PC-9 (cell line): Measurements from ENCODE around the gene SP2. TPM values are rescaled to one million over a fixed set of nuclear protein-coding genes. Genes with fewer than 3 reads are reported as not detected.
A peak's percentile ranks its signal among the peaks of the same experiment; 100 is the strongest.

Experiments used
- BruUV-seq: library from RNA; stranded (reverse); fragments of 400-500 nt; replicated peaks from 2 replicates; lab custom pipeline; 2021; lab: Mats Ljungman, UMichigan
- CTCF ChIA-PET: fragments of 300-600 bp; sonication (Branson Sonifier 250); formaldehyde crosslinking; loops from one replicate; lab custom pipeline; 2022; ENCODE audit warnings: antibody characterized with exemption; lab: Charles Lee
- POLR2A ChIA-PET: fragments of 300-600 bp; sonication (Branson Sonifier 250); formaldehyde crosslinking; loops from one replicate; lab custom pipeline; 2022; ENCODE audit warnings: antibody characterized with exemption; ENCODE audit not compliant: unreplicated experiment; lab: Charles Lee
- DNase-seq, 2 experiments: peaks; one replicate each; pipeline versions ENCODE4 v3.0.0 to v3.0.0-alpha.2; 2015 to 2022; ENCODE audit warnings: mixed read lengths in 1 of 2
- H2AFZ ChIP-seq: fragments of 200-600 bp; sonication (generic); 2 replicates; pipeline ENCODE4 v1.8.1; 2017; ENCODE audit warnings: antibody characterized with exemption
- H3F3A ChIP-seq: fragments of 200-600 bp; sonication (generic); 2 replicates; pipeline ENCODE4 v1.8.1; 2017; ENCODE audit warnings: antibody characterized with exemption, mild to moderate bottlenecking, low read depth; ENCODE audit not compliant: insufficient read depth
- H3K27ac ChIP-seq: fragments of 200-600 bp; sonication (generic); 2 replicates; pipeline ENCODE4 v1.6.1; 2016; ENCODE audit warnings: mixed run types
- H3K27me3 ChIP-seq: fragments of 200-600 bp; sonication (generic); 2 replicates; pipeline ENCODE4 v1.6.1; 2016; ENCODE audit warnings: low read depth, mixed run types; ENCODE audit not compliant: insufficient read depth
- H3K36me3 ChIP-seq: fragments of 200-600 bp; sonication (generic); 2 replicates; pipeline ENCODE4 v1.6.1; 2016; ENCODE audit warnings: low read depth, mixed run types
- H3K4me1 ChIP-seq: fragments of 200-600 bp; sonication (generic); replicated peaks from 2 replicates; pipeline ENCODE4 v1.6.1; 2016; ENCODE audit warnings: mixed run types; ENCODE audit not compliant: insufficient read depth
- H3K4me2 ChIP-seq: fragments of 200-600 bp; sonication (generic); 2 replicates; pipeline ENCODE4 v1.6.1; 2017; ENCODE audit warnings: mixed run types
- H3K4me3 ChIP-seq: fragments of 200-600 bp; sonication (generic); 2 replicates; pipeline ENCODE4 v1.6.1; 2016; ENCODE audit warnings: mixed run types
- H3K79me2 ChIP-seq: fragments of 200-600 bp; sonication (generic); 2 replicates; pipeline ENCODE4 v1.6.1; 2017; ENCODE audit warnings: low read depth, mixed run types
- H3K9me2 ChIP-seq: fragments of 200-600 bp; sonication (generic); 2 replicates; pipeline ENCODE4 v1.8.1; 2017; ENCODE audit warnings: mild to moderate bottlenecking; ENCODE audit not compliant: insufficient read depth
- H3K9me3 ChIP-seq: fragments of 200-600 bp; sonication (generic); 2 replicates; pipeline ENCODE4 v1.8.1; 2016; ENCODE audit warnings: low read depth; ENCODE audit not compliant: insufficient read depth
- H4K20me1 ChIP-seq: fragments of 200-600 bp; sonication (generic); 2 replicates; pipeline ENCODE4 v1.8.1; 2017; ENCODE audit not compliant: insufficient read depth
- EZH2 ChIP-seq: fragments of 200-600 bp; sonication (generic); IDR thresholded peaks from 2 replicates; pipeline ENCODE4 v1.8.0; 2017; ENCODE audit warnings: antibody characterized with exemption, low read depth
- intact Hi-C: fragments of 100-400 bp; cut with micrococcal nuclease; formaldehyde crosslinking; loops from one replicate; pipeline ENCODE4 v1.10.0; 2022; ENCODE audit not compliant: unreplicated experiment
- total RNA-seq: library from RNA; stranded (reverse); gene quantifications from 2 replicates; pipeline ENCODE4 v1.2.3, GENCODE V29; 2021
- TF ChIP-seq, protein P1 (sequence below): fragments of 200-600 bp; sonication (generic); conservative IDR thresholded peaks from 2 replicates; pipeline ENCODE4 v1.6.1; 2017; ENCODE audit warnings: mixed run types, antibody characterized with exemption, mild to moderate bottlenecking, moderate library complexity

SP2 gene
- total RNA-seq, 1 experiment from 2014 or later: 18.0 TPM

DNA sequence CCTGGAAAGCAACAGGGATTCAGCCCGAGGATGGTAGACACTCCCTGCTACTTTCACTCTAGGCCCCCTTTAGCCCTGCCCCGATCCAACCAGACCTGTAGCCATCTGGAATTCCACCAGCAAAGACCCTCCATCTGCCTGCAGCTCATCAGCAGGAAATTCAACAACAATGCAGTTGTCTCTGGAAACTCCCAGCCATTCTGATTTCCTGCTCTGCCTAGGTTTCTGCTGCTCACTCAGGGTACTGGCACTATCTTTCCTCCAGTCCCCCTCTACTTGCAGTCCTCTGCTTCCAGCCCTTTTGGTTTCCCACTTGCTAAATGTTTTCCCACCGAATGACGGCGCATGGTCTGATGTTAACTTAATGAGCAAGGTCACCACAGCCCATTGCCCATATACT is 42.4 kb upstream of the SP2 start:
- no peaks in the 10 kb centered on the region for H3K9me2 ChIP-seq
- POLR2A ChIA-PET: no interaction called here
- no peak overlapping the region for H3K4me3 ChIP-seq
- no TSS peak for BruUV-seq
- CTCF ChIA-PET: no interaction called here
- 0 out of 2 replicates have a peak, but pooled peaks cover 3% of the 10 kb centered on the region for H3F3A ChIP-seq
- TF ChIP-seq, protein P1, sequence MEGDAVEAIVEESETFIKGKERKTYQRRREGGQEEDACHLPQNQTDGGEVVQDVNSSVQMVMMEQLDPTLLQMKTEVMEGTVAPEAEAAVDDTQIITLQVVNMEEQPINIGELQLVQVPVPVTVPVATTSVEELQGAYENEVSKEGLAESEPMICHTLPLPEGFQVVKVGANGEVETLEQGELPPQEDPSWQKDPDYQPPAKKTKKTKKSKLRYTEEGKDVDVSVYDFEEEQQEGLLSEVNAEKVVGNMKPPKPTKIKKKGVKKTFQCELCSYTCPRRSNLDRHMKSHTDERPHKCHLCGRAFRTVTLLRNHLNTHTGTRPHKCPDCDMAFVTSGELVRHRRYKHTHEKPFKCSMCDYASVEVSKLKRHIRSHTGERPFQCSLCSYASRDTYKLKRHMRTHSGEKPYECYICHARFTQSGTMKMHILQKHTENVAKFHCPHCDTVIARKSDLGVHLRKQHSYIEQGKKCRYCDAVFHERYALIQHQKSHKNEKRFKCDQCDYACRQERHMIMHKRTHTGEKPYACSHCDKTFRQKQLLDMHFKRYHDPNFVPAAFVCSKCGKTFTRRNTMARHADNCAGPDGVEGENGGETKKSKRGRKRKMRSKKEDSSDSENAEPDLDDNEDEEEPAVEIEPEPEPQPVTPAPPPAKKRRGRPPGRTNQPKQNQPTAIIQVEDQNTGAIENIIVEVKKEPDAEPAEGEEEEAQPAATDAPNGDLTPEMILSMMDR: no peak
- TF ChIP-seq EZH2: no peak
- intact Hi-C loops: no loop called here
- no peaks in the 10 kb centered on the region for H3K9me3 ChIP-seq
- H3K4me2 ChIP-seq: no peak overlapping the region
- H4K20me1 ChIP-seq: peaks cover 8% of the 10 kb centered on the region; the same call in 1 of the 2 replicates
- H3K27ac ChIP-seq: no peak overlapping the region
- H3K36me3 ChIP-seq: no peaks in the 10 kb centered on the region
- DNase-seq: no peak
- H3K4me1 ChIP-seq: peaks cover 21% of the 10 kb centered on the region
- no peak overlapping the region for H2AFZ ChIP-seq
- H3K79me2 ChIP-seq: peaks cover 22% of the 10 kb centered on the region
- H3K27me3 ChIP-seq: no peaks in the 10 kb centered on the region

DNA sequence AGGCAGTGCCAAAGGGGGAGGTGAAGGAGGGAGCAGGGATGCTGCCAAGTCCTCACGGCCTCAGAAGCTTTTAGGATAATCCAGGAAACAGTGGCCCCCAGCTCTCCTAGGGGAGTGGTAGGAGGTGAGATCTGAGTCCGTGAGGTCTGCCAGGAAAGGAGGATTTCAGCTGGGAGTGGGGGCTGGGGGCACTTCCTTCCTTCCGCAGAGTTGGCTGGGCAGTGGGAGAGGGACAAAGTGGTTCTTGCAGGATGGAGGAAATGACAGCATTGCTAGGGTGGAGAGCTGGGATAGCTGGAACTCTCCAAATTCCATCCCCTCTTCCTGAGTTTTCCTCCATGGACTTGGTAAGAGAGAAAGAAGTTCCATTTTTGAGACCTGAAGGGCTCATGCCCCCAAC is 40.3 kb upstream of the SP2 start:
- Histone ChIP-seq H3K27ac (no peak overlapping the region), H3F3A (no peaks in the 10 kb centered on the region), H3K9me2 (no peaks in the 10 kb centered on the region), H3K9me3 (no peaks in the 10 kb centered on the region), H3K4me2 (no peak overlapping the region), H3K27me3 (no peaks in the 10 kb centered on the region), H4K20me1 (no peaks in the 10 kb centered on the region), H3K79me2 (peaks cover 1% of the 10 kb centered on the region), H3K4me3 (no peak overlapping the region), H3K4me1 (peaks cover 10% of the 10 kb centered on the region), H2AFZ (no peak overlapping the region), H3K36me3 (no peaks in the 10 kb centered on the region)
- TF ChIP-seq, protein P1: no peak
- TF ChIP-seq EZH2: no peak
- intact Hi-C loops: no loop called here
- POLR2A ChIA-PET: no interaction called here
- no TSS peak for BruUV-seq
- CTCF ChIA-PET: no interaction called here
- no peak for DNase-seq

DNA sequence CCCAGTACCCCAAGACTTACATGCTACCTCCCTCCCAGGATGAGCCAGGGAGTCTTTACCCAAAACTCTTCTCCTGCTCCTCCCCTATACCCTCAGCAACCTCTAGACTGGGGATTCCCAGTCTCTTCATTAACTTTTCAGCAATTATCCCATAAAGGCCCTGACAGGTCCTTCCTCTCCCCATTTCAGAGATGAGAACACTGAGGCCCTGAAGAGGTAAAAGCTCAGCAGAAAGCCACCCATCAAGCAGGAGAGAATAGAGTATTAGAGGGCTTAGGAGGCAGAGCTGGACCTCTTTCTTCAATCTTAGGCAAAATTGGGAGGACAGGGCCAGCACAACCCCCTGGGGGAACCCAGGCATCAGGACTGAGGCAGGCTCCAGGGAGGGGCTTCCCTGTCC is 39.2 kb upstream of the SP2 start:
- POLR2A ChIA-PET: no interaction called here

More for the DNA sequence above, 39.2 kb upstream of the SP2 start:
- H3K4me2 ChIP-seq: peak overlapping the region; percentile 23; the same call in 1 of the 2 replicates
- CTCF ChIA-PET: no interaction called here
- no peak overlapping the region for H3K4me3 ChIP-seq
- H2AFZ ChIP-seq: no peak overlapping the region
- no peak for TF ChIP-seq EZH2
- TF ChIP-seq, protein P1: no peak
- H3F3A ChIP-seq: no peaks in the 10 kb centered on the region
- intact Hi-C loops: no loop called here
- BruUV-seq: no TSS peak
- no peaks in the 10 kb centered on the region for H3K36me3 ChIP-seq
- H3K9me2 ChIP-seq: no peaks in the 10 kb centered on the region
- peaks cover 14% of the 10 kb centered on the region for H3K4me1 ChIP-seq
- H3K9me3 ChIP-seq: no peaks in the 10 kb centered on the region
- H4K20me1 ChIP-seq: no peaks in the 10 kb centered on the region
- DNase-seq: no peak
- no peaks in the 10 kb centered on the region for H3K79me2 ChIP-seq
- no peaks in the 10 kb centered on the region for H3K27me3 ChIP-seq
- no peak overlapping the region for H3K27ac ChIP-seq
